Activated naive CD8-positive, alpha-beta T cell treated with anti-CD3 and anti-CD28 coated beads for 36 hours (primary cell): ENCODE measurements around the gene CASP7. TPM values are rescaled to one million over a fixed set of nuclear protein-coding genes. Genes with fewer than 3 reads are reported as not detected.
A peak's percentile ranks its signal among the peaks of the same experiment; 100 is the strongest.
"Not testable (repeated sequence)": the region's sequence is repeated elsewhere in the genome, so short reads cannot be mapped to it uniquely, and the experiment has no call there.

Experiments used
- DNase-seq: peaks from one replicate; pipeline ENCODE4 v3.0.0; 2021
- H3K27ac Mint-ChIP-seq: one replicate; pipeline ENCODE4 v1.8.0; 2022; ENCODE audit warnings: mild to moderate bottlenecking, moderate library complexity, mixed read lengths
- H3K27me3 Mint-ChIP-seq: one replicate; pipeline ENCODE4 v1.8.0; 2022; ENCODE audit warnings: mild to moderate bottlenecking, mixed read lengths
- H3K36me3 Mint-ChIP-seq: one replicate; pipeline ENCODE4 v1.8.0; 2021; ENCODE audit warnings: mild to moderate bottlenecking, mixed read lengths
- H3K4me1 Mint-ChIP-seq: one replicate; pipeline ENCODE4 v1.8.0; 2021; ENCODE audit warnings: mixed read lengths
- H3K4me3 Mint-ChIP-seq: one replicate; pipeline ENCODE4 v1.8.0; 2022; ENCODE audit warnings: mild to moderate bottlenecking, moderate library complexity, mixed read lengths
- H3K9me3 Mint-ChIP-seq: one replicate; pipeline ENCODE4 v1.8.0; 2022; ENCODE audit warnings: mixed read lengths
- total RNA-seq, 2 experiments: library from RNA; stranded (reverse); gene quantifications; one replicate each; pipeline ENCODE4 v1.2.3, GENCODE V29; 2021

CASP7 gene
- 10 to 100 TPM; 37.1 to 38.6 TPM for total RNA-seq

- H3K9me3 Mint-ChIP-seq, result peaks cover 14% of the 10 kb centered on the region
- H3K4me3 Mint-ChIP-seq, result peak within 1 kb of the TSS; percentile 96
- peak; percentile 92 for DNase-seq
- peaks cover 37% of the 10 kb centered on the region for H3K4me1 Mint-ChIP-seq
- peaks cover 1% of the 10 kb centered on the region for H3K27me3 Mint-ChIP-seq
- H3K36me3 Mint-ChIP-seq, result peaks cover 29% of the 10 kb centered on the region
- peak within 1 kb of the TSS; percentile 97 for H3K27ac Mint-ChIP-seq
These were observed at the start of gene CASP7 for GRCh38 chr10:113679463-113680189. Gene CASP7 (plus strand): TSS chr10:113679912. CDS start chr10:113697494, 17,582 bp downstream.

- H3K4me1 Mint-ChIP-seq, result no peaks in the 10 kb centered on the region
- H3K4me3 Mint-ChIP-seq, result no peak overlapping the region
- peaks cover 18% of the 10 kb centered on the region for H3K27me3 Mint-ChIP-seq
- no peaks in the 10 kb centered on the region for H3K36me3 Mint-ChIP-seq
- no peaks in the 10 kb centered on the region for H3K9me3 Mint-ChIP-seq
- no peak overlapping the region for H3K27ac Mint-ChIP-seq
- no peak for DNase-seq
These were observed 48.7 kb upstream of the CASP7 start for GRCh38 chr10:113630929-113631533.

- DNase-seq, result no peak
- Mint-ChIP-seq H3K4me3 (no peak overlapping the region), H3K4me1 (no peaks in the 10 kb centered on the region), H3K9me3 (no peaks in the 10 kb centered on the region), H3K27me3 (peaks cover 17% of the 10 kb centered on the region), H3K27ac (no peak overlapping the region), H3K36me3 (no peaks in the 10 kb centered on the region)
These were observed 47.9 kb upstream of the CASP7 start for GRCh38 chr10:113631684-113632367.

GRCh38 chr10:113639966-113640365 is 39.7 kb upstream of the CASP7 start:
- no peak for DNase-seq
- H3K4me3 Mint-ChIP-seq, result no peak overlapping the region
- H3K27ac Mint-ChIP-seq, result no peak overlapping the region
- H3K36me3 Mint-ChIP-seq, result no peaks in the 10 kb centered on the region
- H3K9me3 Mint-ChIP-seq, result no peaks in the 10 kb centered on the region
- peaks cover 50% of the 10 kb centered on the region for H3K27me3 Mint-ChIP-seq
- peaks cover 8% of the 10 kb centered on the region for H3K4me1 Mint-ChIP-seq

GRCh38 chr10:113641702-113642101 is 38.0 kb upstream of the CASP7 start:
- H3K4me3 Mint-ChIP-seq, result no peak overlapping the region
- H3K36me3 Mint-ChIP-seq, result no peaks in the 10 kb centered on the region
- no peak overlapping the region for H3K27ac Mint-ChIP-seq
- H3K9me3 Mint-ChIP-seq, result no peaks in the 10 kb centered on the region
- H3K4me1 Mint-ChIP-seq, result peaks cover 8% of the 10 kb centered on the region
- peaks cover 38% of the 10 kb centered on the region for H3K27me3 Mint-ChIP-seq
- DNase-seq, result no peak

GRCh38 chr10:113643183-113643582 is 36.5 kb upstream of the CASP7 start:
- no peak overlapping the region for H3K27ac Mint-ChIP-seq
- H3K4me1 Mint-ChIP-seq, result peaks cover 8% of the 10 kb centered on the region
- no peak overlapping the region for H3K4me3 Mint-ChIP-seq
- DNase-seq, result no peak
- peaks cover 35% of the 10 kb centered on the region for H3K27me3 Mint-ChIP-seq
- no peaks in the 10 kb centered on the region for H3K9me3 Mint-ChIP-seq
- no peaks in the 10 kb centered on the region for H3K36me3 Mint-ChIP-seq

GRCh38 chr10:113644185-113645120 is 35.3 kb upstream of the CASP7 start:
- Mint-ChIP-seq H3K4me3 (no peak overlapping the region), H3K9me3 (no peaks in the 10 kb centered on the region), H3K4me1 (peaks cover 8% of the 10 kb centered on the region), H3K27ac (no peak overlapping the region), H3K27me3 (peaks cover 35% of the 10 kb centered on the region), H3K36me3 (no peaks in the 10 kb centered on the region)
- DNase-seq, result peak; percentile 3

GRCh38 chr10:113646336-113647201 is 33.1 kb upstream of the CASP7 start:
- Mint-ChIP-seq H3K4me1 (peaks cover 8% of the 10 kb centered on the region), H3K9me3 (no peaks in the 10 kb centered on the region), H3K36me3 (no peaks in the 10 kb centered on the region), H3K27me3 (peaks cover 16% of the 10 kb centered on the region), H3K27ac (no peak overlapping the region), H3K4me3 (no peak overlapping the region)
- no peak for DNase-seq

- H3K4me3 Mint-ChIP-seq, result no peak overlapping the region
- peaks cover 10% of the 10 kb centered on the region for H3K27me3 Mint-ChIP-seq
- H3K36me3 Mint-ChIP-seq, result no peaks in the 10 kb centered on the region
- no peak overlapping the region for H3K27ac Mint-ChIP-seq
- no peaks in the 10 kb centered on the region for H3K9me3 Mint-ChIP-seq
- no peak for DNase-seq
- H3K4me1 Mint-ChIP-seq, result peaks cover 8% of the 10 kb centered on the region
These were observed 31.9 kb upstream of the CASP7 start for GRCh38 chr10:113647812-113648211.

GRCh38 chr10:113648478-113648877 is 31.2 kb upstream of the CASP7 start:
- no peaks in the 10 kb centered on the region for H3K9me3 Mint-ChIP-seq
- DNase-seq, result no peak
- H3K27ac Mint-ChIP-seq, result no peak overlapping the region
- H3K36me3 Mint-ChIP-seq, result no peaks in the 10 kb centered on the region
- H3K27me3 Mint-ChIP-seq, result peaks cover 11% of the 10 kb centered on the region
- H3K4me3 Mint-ChIP-seq, result no peak overlapping the region
- peaks cover 8% of the 10 kb centered on the region for H3K4me1 Mint-ChIP-seq

GRCh38 chr10:113650172-113650571 is 29.5 kb upstream of the CASP7 start:
- Mint-ChIP-seq H3K27ac (no peak overlapping the region), H3K27me3 (peaks cover 25% of the 10 kb centered on the region), H3K4me3 (no peak overlapping the region), H3K9me3 (no peaks in the 10 kb centered on the region), H3K4me1 (no peaks in the 10 kb centered on the region), H3K36me3 (no peaks in the 10 kb centered on the region)
- DNase-seq, result no peak

GRCh38 chr10:113651021-113651420 is 28.7 kb upstream of the CASP7 start:
- Mint-ChIP-seq H3K36me3 (no peaks in the 10 kb centered on the region), H3K27me3 (peaks cover 25% of the 10 kb centered on the region), H3K9me3 (no peaks in the 10 kb centered on the region), H3K4me3 (no peak overlapping the region), H3K4me1 (no peaks in the 10 kb centered on the region), H3K27ac (no peak overlapping the region)
- DNase-seq, result no peak

- no peaks in the 10 kb centered on the region for H3K9me3 Mint-ChIP-seq
- H3K4me1 Mint-ChIP-seq, result no peaks in the 10 kb centered on the region
- no peak overlapping the region for H3K4me3 Mint-ChIP-seq
- DNase-seq, result no peak
- peaks cover 30% of the 10 kb centered on the region for H3K27me3 Mint-ChIP-seq
- no peak overlapping the region for H3K27ac Mint-ChIP-seq
- no peaks in the 10 kb centered on the region for H3K36me3 Mint-ChIP-seq
These were observed 27.8 kb upstream of the CASP7 start for GRCh38 chr10:113651898-113652297.

GRCh38 chr10:113652456-113652855 is 27.3 kb upstream of the CASP7 start:
- H3K36me3 Mint-ChIP-seq, H3K9me3 Mint-ChIP-seq, H3K4me1 Mint-ChIP-seq, H3K27ac Mint-ChIP-seq, DNase-seq, H3K4me3 Mint-ChIP-seq: not testable (repeated sequence)
- peaks cover 31% of the 10 kb centered on the region for H3K27me3 Mint-ChIP-seq
